Measurements from ENCODE around the gene ABCC11.
A peak's percentile ranks its signal among the peaks of the same experiment; 100 is the strongest.

ABCC11 gene

DNA sequence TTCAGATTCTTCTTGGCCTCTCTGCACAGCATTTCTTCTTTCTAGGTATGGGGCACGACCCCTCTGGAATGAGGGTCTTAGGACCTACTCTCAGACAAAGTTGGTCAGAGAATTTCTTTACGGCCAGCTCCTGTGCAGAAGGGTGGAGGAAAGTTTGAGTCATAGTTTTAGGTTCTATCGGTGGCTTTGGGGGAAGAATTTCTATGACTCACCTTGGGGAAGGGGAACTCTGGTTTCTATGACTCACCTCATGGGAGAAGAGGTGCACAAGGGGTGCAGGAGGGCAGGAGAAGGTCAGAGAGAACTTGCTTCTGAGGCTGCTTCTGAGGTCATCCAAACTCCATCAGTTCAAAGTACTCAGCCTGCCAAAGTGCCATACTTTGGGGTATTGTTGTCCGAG lies 89.0 kb downstream of the ABCC11 start:
- peak; percentile 41 to 62 (median 45) for DNase-seq

DNA sequence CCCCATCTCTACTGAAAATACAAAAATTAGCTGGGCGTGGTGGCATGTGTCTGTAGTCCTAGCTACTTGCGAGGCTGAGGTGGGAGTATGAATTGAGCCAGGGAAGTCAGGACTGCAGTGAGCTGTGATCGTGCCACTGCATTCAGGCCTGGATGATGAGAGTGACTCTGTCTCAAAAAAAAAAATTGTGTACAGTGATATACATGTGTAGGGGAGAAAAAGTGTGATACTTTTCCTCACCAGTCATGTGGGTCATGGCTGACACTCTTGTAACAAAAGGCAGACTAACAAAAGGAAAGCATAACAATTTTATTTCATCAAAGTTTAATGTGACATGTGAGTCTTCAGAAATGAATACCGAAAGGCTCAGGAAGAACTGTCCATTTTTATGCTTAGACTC lies 89.5 kb downstream of the ABCC11 start:
- DNase-seq: no peak

- no peak for DNase-seq
Observed at GRCh38 chr16:48157302-48157701, 90.0 kb downstream of the ABCC11 start.

DNA sequence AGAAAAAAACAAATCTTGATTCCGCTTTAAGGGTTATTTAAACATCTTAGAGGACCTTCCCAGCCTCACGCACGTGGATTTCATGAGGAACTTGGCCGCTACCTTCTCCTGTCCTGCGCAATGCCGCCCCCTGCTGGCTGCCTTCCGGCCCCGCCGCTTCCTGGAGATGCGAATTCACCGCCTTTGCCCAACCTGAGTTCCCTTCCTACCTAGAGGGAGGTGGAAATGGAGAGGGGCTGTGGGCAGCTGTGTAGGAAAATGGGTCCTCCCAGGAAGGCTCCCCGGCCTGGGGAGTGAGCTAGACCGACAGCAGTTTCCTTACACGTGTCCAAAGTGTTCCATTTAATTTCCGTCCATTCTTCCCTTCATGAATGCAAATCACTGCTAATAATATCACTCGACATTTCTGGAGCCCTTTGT lies 90.5 kb downstream of the ABCC11 start:
- DNase-seq: peak; percentile 80 to 93 (median 86)

DNA sequence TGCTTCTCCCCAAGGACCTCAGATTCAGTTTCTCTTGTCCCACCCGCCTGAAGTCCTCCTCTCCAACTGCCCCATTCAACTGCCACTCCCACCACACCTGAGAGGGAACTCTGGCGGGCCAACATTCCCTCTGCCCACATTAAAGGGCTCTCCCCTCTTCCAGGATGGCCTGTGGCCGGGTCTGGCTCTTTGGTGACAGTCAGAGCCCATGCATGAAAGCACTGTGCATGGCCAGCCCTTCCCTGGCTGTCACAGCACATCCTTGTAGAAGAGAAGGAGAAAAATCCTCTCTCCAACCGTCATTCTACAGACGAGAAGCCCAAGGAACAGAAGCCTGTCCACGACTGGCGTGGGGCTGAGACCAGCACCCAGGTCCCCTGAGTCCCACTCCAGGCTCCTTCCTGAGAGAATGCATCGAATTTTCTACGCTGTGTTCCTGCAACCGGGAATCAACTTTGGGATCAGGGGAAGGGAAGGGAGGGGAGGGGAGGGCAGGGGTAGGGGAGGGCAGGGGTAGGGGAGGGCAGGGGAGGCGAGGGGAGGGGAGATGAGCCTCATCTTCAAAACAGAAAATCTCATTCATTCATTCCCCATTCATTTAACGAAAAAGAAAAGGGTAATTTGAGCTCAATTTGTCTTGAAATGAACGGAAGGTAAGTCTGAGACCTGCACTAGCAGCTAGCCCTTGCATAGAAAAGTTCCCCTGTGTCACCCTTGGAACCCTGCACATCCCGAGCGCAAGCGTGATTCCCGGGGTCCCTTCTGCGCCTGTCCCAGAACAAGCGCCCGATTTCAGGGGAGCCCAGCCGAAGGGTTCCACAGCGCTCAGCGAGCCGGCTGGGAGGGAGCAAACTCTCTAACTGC lies 91.2 kb downstream of the ABCC11 start, which contains the start of gene ABCC12:
Gene ABCC12 (minus strand): TSS at position 68 of the 864 bp plus-strand sequence. CDS start 9,569 bp downstream, outside the sequence.
- DNase-seq: no peak

GRCh38 chr16:48153774-48154173 lies 93.6 kb downstream of the ABCC11 start:
- DNase-seq: no peak

- DNase-seq: no peak
Observed at GRCh38 chr16:48152226-48152625, 95.1 kb downstream of the ABCC11 start.

GRCh38 chr16:48150707-48151106 lies 96.6 kb downstream of the ABCC11 start:
- DNase-seq: no peak

DNA sequence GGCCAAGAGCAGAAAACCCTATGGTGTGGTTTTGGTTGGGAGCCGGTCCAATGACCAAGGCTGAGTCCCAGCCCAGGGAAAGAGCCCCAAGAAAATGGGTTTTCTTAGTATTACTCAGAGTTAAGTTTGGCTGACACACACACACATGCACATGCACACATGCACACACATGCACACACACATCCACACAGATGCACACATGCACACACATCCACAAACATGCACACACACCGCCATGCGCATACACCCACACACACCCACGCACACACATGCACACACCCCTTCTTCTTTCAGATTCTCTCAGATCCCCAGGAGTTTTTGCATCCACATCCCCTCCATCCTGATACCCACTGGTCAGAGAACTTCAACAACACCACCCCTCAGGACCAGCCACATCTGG lies 100.6 kb downstream of the ABCC11 start:
- peak in 1 of 3 donors; percentile 4 for DNase-seq

DNA sequence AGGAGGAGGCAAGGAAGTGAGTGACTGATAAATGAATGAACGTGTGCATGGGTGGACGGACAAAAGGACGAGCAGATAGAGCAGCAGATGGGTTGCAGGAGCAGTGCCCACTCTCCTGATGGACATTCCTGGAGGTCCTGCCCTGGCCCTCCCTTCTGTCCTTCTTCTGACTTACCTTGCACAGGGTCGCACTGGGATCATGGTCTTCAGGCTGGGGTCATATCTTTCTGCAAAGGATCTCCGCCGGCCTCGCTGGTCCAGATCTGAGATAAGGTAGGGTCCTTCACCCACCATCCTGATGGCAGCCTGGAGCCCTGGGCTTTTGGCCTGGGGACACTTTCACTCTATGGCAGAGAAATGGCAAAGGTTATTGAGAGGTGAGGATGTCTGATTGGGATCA lies 101.2 kb downstream of the ABCC11 start:
- no peak for DNase-seq

DNA sequence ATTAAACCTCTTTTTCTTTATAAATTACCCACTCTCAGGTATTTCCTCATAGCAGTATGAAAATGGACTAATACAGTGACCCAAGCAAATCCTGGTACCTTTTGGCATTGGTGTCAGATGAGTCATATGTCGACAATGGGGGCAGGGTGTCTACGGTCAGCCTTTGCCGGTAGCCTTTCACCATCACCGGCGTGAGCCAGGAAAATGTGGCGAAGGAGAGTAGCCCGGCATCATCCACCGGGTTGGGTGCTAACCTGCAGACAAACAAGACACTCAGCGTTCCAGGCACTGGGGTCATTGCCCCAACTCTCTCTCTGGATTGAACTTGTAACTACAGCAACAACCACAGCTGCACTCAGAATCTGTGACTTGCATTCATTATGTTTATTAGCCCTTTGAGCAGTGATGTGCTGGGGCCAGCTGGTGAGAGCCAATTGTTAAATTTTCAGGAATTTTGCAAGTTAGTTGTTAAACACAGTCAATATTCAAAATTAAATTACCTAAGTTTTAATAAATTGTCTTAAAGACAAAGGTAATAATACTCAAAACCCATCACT lies 103.4 kb downstream of the ABCC11 start:
- DNase-seq: no peak

GRCh38 chr16:48140821-48141220 lies 106.5 kb downstream of the ABCC11 start:
- DNase-seq: no peak

- DNase-seq: no peak
Observed at GRCh38 chr16:48139517-48139916, 107.8 kb downstream of the ABCC11 start.

- no peak for DNase-seq
Observed at GRCh38 chr16:48138543-48138942, 108.8 kb downstream of the ABCC11 start.

- no peak for DNase-seq
Observed at GRCh38 chr16:48137822-48138221, 109.5 kb downstream of the ABCC11 start.

DNA sequence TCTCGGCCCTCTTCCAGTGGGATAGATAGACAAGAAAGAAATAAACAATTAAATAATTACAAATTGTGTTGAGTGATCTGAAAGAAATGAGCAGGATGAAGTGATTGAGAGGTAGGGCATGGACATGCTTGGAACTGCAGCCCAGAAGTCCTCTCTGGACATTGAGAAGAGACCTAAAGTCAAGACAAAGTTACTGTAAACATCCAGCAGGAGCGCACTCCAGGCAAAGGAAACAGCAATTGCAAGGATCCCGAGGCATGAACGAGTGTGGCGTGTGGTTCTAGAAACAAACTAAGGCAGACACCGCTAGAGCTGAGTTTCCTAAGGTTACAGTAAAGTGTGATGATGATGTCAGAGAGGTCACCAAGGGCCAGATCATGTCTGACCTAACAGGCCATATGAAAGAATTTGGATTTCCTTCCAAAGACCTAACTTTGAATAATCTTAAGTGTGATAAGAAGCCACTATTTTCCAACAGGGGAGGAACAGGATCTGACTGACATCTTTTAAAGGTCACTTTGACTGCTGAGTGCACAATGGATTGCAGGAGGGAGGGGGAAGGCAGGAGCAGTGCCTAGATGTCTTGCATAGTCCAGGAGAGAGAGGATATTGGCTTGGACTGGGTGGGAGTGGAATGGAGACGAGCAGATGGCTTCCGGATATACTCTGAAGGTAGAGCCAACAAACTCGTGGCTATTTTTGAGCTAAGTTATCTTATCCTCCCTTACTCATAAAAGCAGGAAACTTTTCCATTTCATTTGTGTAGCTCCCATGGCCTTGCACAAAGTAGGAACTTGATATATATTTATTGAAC lies 110.6 kb downstream of the ABCC11 start:
- DNase-seq: no peak

- no peak for DNase-seq
Observed at GRCh38 chr16:48133455-48134211, 113.7 kb downstream of the ABCC11 start.

- DNase-seq: no peak
Observed at GRCh38 chr16:48132696-48133095, 114.6 kb downstream of the ABCC11 start.

- no peak for DNase-seq
Observed at GRCh38 chr16:48131201-48131935, 116.0 kb downstream of the ABCC11 start.

- DNase-seq: no peak
Observed at GRCh38 chr16:48129926-48130325, 117.4 kb downstream of the ABCC11 start.

- DNase-seq: no peak
Observed at GRCh38 chr16:48128769-48129168, 118.6 kb downstream of the ABCC11 start.

All from suppressor macrophage treated with lipopolysaccharide for 1 hour (primary cell).